CD4-positive, CD25-positive, alpha-beta regulatory T cell (primary cell): ENCODE measurements around the gene TMEM11. TPM values are rescaled to one million over a fixed set of nuclear protein-coding genes. Genes with fewer than 3 reads are reported as not detected.

Source experiments
- ATAC-seq, 2 donors: fragments of 150-1000 bp; cut with Tn5 transposase; one replicate each; pipeline ENCODE4 v1.10.0; 2021; ENCODE audit warnings: low read depth in 2 of 2, moderate number of reproducible peaks in 2 of 2, moderate library complexity in 1 of 2
- DNase-seq, 3 donors: peaks; one replicate each; pipeline versions ENCODE4 v3.0.0 to v3.0.0-alpha.2; 2012 to 2022; ENCODE audit warnings: mixed read lengths in 1 of 3
- H3K27ac ChIP-seq: one replicate; pipeline ENCODE4 v1.7.0; 2013; ENCODE audit warnings: mild to moderate bottlenecking, low read length; ENCODE audit not compliant: insufficient read depth, poor library complexity, severe bottlenecking
- H3K27me3 ChIP-seq: one replicate; pipeline ENCODE4 v1.7.0; 2013; ENCODE audit warnings: low read length; ENCODE audit not compliant: control insufficient read depth, insufficient read depth
- H3K36me3 ChIP-seq: one replicate; pipeline ENCODE4 v1.7.0; 2013; ENCODE audit warnings: mild to moderate bottlenecking, low read length, moderate library complexity; ENCODE audit not compliant: control insufficient read depth, insufficient read depth
- H3K4me1 ChIP-seq: 2 replicates; pipeline ENCODE4 v1.7.0; 2013; ENCODE audit warnings: mild to moderate bottlenecking, low read length; ENCODE audit not compliant: insufficient read depth, control insufficient read depth, poor library complexity, severe bottlenecking
- H3K4me3 ChIP-seq: one replicate; pipeline ENCODE4 v1.7.0; 2013; ENCODE audit warnings: low read depth, mild to moderate bottlenecking, low read length, moderate library complexity
- H3K9me3 ChIP-seq, 2 experiments: 1 replicate in 1 of 2; 2 replicates in 1 of 2; pipeline ENCODE4 v1.7.0; 2013; ENCODE audit warnings: low read length in 2 of 2, mild to moderate bottlenecking in 1 of 2, moderate library complexity in 1 of 2; ENCODE audit not compliant: control insufficient read depth in 2 of 2
- H3K27ac Mint-ChIP-seq, 3 donors: one replicate each; pipeline ENCODE4 v1.8.0; 2020 to 2022; ENCODE audit warnings: mild to moderate bottlenecking in 3 of 3, mixed read lengths in 3 of 3, moderate library complexity in 2 of 3
- H3K27me3 Mint-ChIP-seq: one replicate; pipeline ENCODE4 v1.8.0; 2022; ENCODE audit warnings: mild to moderate bottlenecking, mixed read lengths
- H3K36me3 Mint-ChIP-seq: one replicate; pipeline ENCODE4 v1.8.0; 2020; ENCODE audit warnings: mixed read lengths
- H3K4me1 Mint-ChIP-seq, 4 donors: one replicate each; pipeline ENCODE4 v1.8.0; 2020 to 2022; ENCODE audit warnings: mixed read lengths in 4 of 4, mild to moderate bottlenecking in 1 of 4
- H3K4me3 Mint-ChIP-seq, 4 donors: one replicate each; pipeline ENCODE4 v1.8.0; 2020 to 2022; ENCODE audit warnings: mild to moderate bottlenecking in 4 of 4, mixed read lengths in 4 of 4, moderate library complexity in 3 of 4
- H3K9me3 Mint-ChIP-seq, 7 donors: one replicate each; pipeline ENCODE4 v1.8.0; 2020 to 2022; ENCODE audit warnings: mixed read lengths in 7 of 7, mild to moderate bottlenecking in 3 of 7, moderate library complexity in 2 of 7
- polyA plus RNA-seq, 4 donors: library from polyadenylated mRNA; unstranded; fragments of 300-500 nt; fragmentation: Illumina TruSeq; gene quantifications; one replicate each; pipeline ENCODE4 v1.2.3, GENCODE V29; 2021
- total RNA-seq: library from RNA; stranded (reverse); gene quantifications from one replicate; pipeline ENCODE4 v1.2.3, GENCODE V29; 2022

The TMEM11 gene
- total and polyA plus RNA-seq, 5 donors from 2014 or later: 16.1 to 50.3 (median 43.2) TPM

DNA sequence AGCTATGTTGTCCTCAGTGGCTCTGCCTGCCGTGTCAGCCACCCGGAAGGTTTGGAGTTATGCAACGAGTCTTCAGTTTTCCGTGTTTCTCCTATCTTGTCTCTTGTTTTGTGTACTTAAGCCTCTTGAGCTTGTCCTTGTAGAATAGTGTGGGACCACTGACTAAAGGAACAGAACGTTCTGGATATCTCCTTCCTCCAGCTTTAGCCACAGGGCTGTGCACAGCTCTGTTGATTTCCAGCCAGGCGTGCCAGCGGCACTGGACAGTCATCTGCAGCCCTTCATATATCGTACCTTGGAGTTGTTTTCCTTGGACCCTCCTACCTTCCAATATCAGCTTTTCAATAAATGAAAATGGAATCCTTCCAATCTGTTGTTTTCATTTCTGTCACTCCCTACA, 39.8 kb downstream of the TMEM11 start:
- H3K9me3 Mint-ChIP-seq: no peaks in the 10 kb centered on the region
- Histone ChIP-seq H3K27ac (no peak overlapping the region), H3K4me3 (no peak overlapping the region), H3K9me3 (no peaks in the 10 kb centered on the region), H3K36me3 (peaks cover 15% of the 10 kb centered on the region), H3K4me1 (no peaks in the 10 kb centered on the region), H3K27me3 (no peaks in the 10 kb centered on the region)
- peak overlapping the region in 1 of 3 donors; percentile 65 for H3K27ac Mint-ChIP-seq
- H3K4me3 Mint-ChIP-seq: no peak overlapping the region
- H3K36me3 Mint-ChIP-seq: peaks cover 28% of the 10 kb centered on the region
- DNase-seq (no peak), ATAC-seq (no peak)
- peaks cover 0 to 9% (median 5%) of the 10 kb centered on the region in 4 donors for H3K4me1 Mint-ChIP-seq
- no peaks in the 10 kb centered on the region for H3K27me3 Mint-ChIP-seq

DNA sequence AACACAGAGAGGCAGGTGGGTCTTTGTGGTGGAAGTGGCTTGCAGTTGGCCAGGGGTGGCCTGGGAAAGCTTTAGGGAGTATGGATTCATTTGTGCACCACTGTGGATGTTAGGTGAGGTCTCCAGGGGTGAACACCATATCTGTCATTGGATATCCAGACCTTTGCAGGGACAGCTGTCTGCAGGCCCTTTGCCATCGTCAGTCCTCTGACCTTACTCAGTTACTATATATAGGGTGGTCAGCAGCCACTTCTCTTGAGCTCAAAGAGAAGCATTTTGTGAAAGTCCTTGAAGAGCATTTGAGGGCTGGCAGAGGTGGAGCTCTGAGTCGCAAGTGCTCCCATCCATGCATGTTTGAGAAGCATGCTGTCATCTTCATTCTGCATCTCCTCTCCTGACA, 40.4 kb downstream of the TMEM11 start:
- H3K36me3 Mint-ChIP-seq: peaks cover 28% of the 10 kb centered on the region
- H3K4me3 Mint-ChIP-seq: no peak overlapping the region
- peaks cover 0 to 9% (median 5%) of the 10 kb centered on the region in 4 donors for H3K4me1 Mint-ChIP-seq
- H3K9me3 Mint-ChIP-seq: no peaks in the 10 kb centered on the region
- no peak overlapping the region for H3K4me3 ChIP-seq
- no peak overlapping the region for H3K27ac ChIP-seq
- H3K9me3 ChIP-seq: no peaks in the 10 kb centered on the region
- no peaks in the 10 kb centered on the region for H3K27me3 ChIP-seq
- H3K27me3 Mint-ChIP-seq: no peaks in the 10 kb centered on the region
- no peak for DNase-seq
- H3K4me1 ChIP-seq: no peaks in the 10 kb centered on the region
- H3K36me3 ChIP-seq: peaks cover 15% of the 10 kb centered on the region
- no peak for ATAC-seq
- H3K27ac Mint-ChIP-seq: peak overlapping the region in 2 of 3 donors; percentile 70

- Mint-ChIP-seq H3K9me3 (no peaks in the 10 kb centered on the region), H3K27ac (no peak overlapping the region), H3K4me3 (no peak overlapping the region), H3K27me3 (no peaks in the 10 kb centered on the region), H3K4me1 (peaks cover 0 to 9% (median 9%) of the 10 kb centered on the region in 4 donors), H3K36me3 (peaks cover 24% of the 10 kb centered on the region)
- no peaks in the 10 kb centered on the region for H3K9me3 ChIP-seq
- H3K27ac ChIP-seq: no peak overlapping the region
- H3K36me3 ChIP-seq: peaks cover 15% of the 10 kb centered on the region
- no peak overlapping the region for H3K4me3 ChIP-seq
- H3K27me3 ChIP-seq: no peaks in the 10 kb centered on the region
- DNase-seq (no peak), ATAC-seq (no peak)
- H3K4me1 ChIP-seq: no peaks in the 10 kb centered on the region
Observed at GRCh38 chr17:21172846-21173245, 41.1 kb downstream of the TMEM11 start.

- peaks cover 15% of the 10 kb centered on the region for H3K36me3 ChIP-seq
- H3K27me3 Mint-ChIP-seq: no peaks in the 10 kb centered on the region
- no peak for ATAC-seq
- H3K27ac Mint-ChIP-seq: peak overlapping the region in 2 of 3 donors; percentile 63 to 68
- no peaks in the 10 kb centered on the region for H3K9me3 Mint-ChIP-seq
- no peaks in the 10 kb centered on the region for H3K9me3 ChIP-seq
- H3K4me1 Mint-ChIP-seq: peaks cover 0 to 12% (median 10%) of the 10 kb centered on the region in 4 donors
- H3K27me3 ChIP-seq: no peaks in the 10 kb centered on the region
- H3K4me1 ChIP-seq: no peaks in the 10 kb centered on the region
- H3K27ac ChIP-seq: no peak overlapping the region
- H3K4me3 ChIP-seq: no peak overlapping the region
- no peak for DNase-seq
- no peak overlapping the region for H3K4me3 Mint-ChIP-seq
- peaks cover 24% of the 10 kb centered on the region for H3K36me3 Mint-ChIP-seq
Observed at GRCh38 chr17:21171970-21172510, 41.9 kb downstream of the TMEM11 start.

- H3K4me1 ChIP-seq: no peaks in the 10 kb centered on the region
- ATAC-seq: no peak
- DNase-seq: no peak
- no peaks in the 10 kb centered on the region for H3K27me3 Mint-ChIP-seq
- H3K9me3 ChIP-seq: no peaks in the 10 kb centered on the region
- no peak overlapping the region for H3K4me3 ChIP-seq
- H3K27ac ChIP-seq: no peak overlapping the region
- peaks cover 24% of the 10 kb centered on the region for H3K36me3 Mint-ChIP-seq
- H3K27ac Mint-ChIP-seq: peak overlapping the region in 2 of 3 donors; percentile 63 to 68
- H3K4me3 Mint-ChIP-seq: no peak overlapping the region
- peaks cover 0 to 17% (median 12%) of the 10 kb centered on the region in 4 donors for H3K4me1 Mint-ChIP-seq
- H3K27me3 ChIP-seq: no peaks in the 10 kb centered on the region
- peaks cover 15% of the 10 kb centered on the region for H3K36me3 ChIP-seq
- no peaks in the 10 kb centered on the region for H3K9me3 Mint-ChIP-seq
Observed at GRCh38 chr17:21171309-21171922, 42.5 kb downstream of the TMEM11 start.

DNA sequence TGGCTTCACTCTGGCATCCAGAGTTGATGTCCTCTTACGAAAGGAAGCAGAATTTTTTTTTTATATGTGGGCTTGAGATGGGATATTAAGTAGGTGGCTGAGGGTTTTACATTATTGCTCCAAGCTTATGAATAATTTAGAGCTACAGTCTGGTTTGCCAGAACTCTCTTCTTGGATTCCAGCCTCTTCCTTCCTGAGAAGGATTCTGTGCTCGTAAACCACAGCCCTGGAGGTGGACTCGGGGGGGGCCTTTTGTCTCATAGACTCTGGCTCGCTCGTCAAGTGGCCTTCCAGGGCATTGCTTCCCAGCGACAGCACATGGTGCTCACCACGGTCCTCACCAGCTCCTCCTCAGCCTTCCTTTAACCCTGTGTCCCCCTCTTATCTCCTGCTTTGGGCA, 43.2 kb downstream of the TMEM11 start:
- peaks cover 15% of the 10 kb centered on the region for H3K36me3 ChIP-seq
- H3K27me3 ChIP-seq: no peaks in the 10 kb centered on the region
- H3K4me3 ChIP-seq: no peak overlapping the region
- Mint-ChIP-seq H3K4me1 (peaks cover 0 to 17% (median 12%) of the 10 kb centered on the region in 4 donors), H3K36me3 (peaks cover 24% of the 10 kb centered on the region), H3K27me3 (no peaks in the 10 kb centered on the region), H3K27ac (peak overlapping the region in 2 of 3 donors; percentile 25 to 63), H3K4me3 (no peak overlapping the region), H3K9me3 (no peaks in the 10 kb centered on the region)
- no peaks in the 10 kb centered on the region for H3K4me1 ChIP-seq
- no peaks in the 10 kb centered on the region for H3K9me3 ChIP-seq
- DNase-seq: no peak
- no peak for ATAC-seq
- H3K27ac ChIP-seq: no peak overlapping the region

DNA sequence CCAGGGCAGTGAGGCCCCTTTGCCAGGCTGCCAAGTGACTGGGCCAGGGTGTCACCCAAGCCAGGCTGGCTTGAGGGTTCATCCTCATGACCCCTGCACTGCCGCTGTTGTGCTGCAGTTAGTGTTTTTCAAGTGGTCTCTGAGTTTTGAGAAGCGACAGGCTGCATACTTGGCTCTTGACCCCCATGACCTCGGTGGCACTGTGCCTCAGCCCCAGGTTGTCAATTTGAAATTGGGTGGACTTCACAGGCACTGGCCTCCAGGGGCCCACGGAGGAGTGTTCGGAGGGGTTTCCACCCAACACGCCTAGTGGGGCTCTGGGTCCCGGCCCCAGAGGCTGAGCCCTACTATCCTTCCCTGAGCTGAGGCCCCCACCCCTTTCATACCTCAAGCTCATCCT, 44.5 kb downstream of the TMEM11 start:
- Histone ChIP-seq H3K4me1 (no peaks in the 10 kb centered on the region), H3K27ac (no peak overlapping the region), H3K36me3 (peaks cover 15% of the 10 kb centered on the region), H3K27me3 (no peaks in the 10 kb centered on the region), H3K9me3 (no peaks in the 10 kb centered on the region), H3K4me3 (no peak overlapping the region)
- no peaks in the 10 kb centered on the region for H3K9me3 Mint-ChIP-seq
- no peaks in the 10 kb centered on the region for H3K27me3 Mint-ChIP-seq
- no peak overlapping the region for H3K27ac Mint-ChIP-seq
- DNase-seq (no peak), ATAC-seq (no peak)
- H3K36me3 Mint-ChIP-seq: peaks cover 23% of the 10 kb centered on the region
- no peak overlapping the region for H3K4me3 Mint-ChIP-seq
- peaks cover 0 to 17% (median 12%) of the 10 kb centered on the region in 4 donors for H3K4me1 Mint-ChIP-seq

DNA sequence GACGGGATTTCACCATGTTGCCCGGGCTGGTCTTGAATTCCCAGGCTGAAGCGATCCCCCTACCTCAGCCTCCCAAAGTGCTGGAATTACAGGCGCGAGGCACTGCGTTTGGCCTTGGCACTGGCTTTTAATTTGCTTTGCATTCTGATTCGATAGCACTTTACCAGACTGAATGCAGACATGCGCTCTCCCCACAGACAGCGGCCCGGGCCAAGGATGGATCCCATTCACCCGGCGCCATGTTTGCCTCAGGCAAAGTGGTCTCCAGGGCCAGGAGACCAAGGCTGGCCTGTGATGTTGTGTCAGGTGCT, 45.5 kb downstream of the TMEM11 start:
- Mint-ChIP-seq H3K27me3 (no peaks in the 10 kb centered on the region), H3K9me3 (no peaks in the 10 kb centered on the region), H3K4me3 (no peak overlapping the region), H3K27ac (peak overlapping the region in 1 of 3 donors; percentile 15), H3K36me3 (peaks cover 13% of the 10 kb centered on the region), H3K4me1 (peaks cover 0 to 18% (median 12%) of the 10 kb centered on the region in 4 donors)
- Histone ChIP-seq H3K4me3 (no peak overlapping the region), H3K9me3 (no peaks in the 10 kb centered on the region), H3K4me1 (no peaks in the 10 kb centered on the region), H3K27ac (no peak overlapping the region), H3K36me3 (peaks cover 7% of the 10 kb centered on the region), H3K27me3 (no peaks in the 10 kb centered on the region)
- DNase-seq: no peak
- ATAC-seq: no peak
